Peyer's patch (tissue), 4 donors: ENCODE data around the gene MYO15A. TPM values are rescaled to one million over a fixed set of nuclear protein-coding genes. Genes with fewer than 3 reads are reported as not detected.

Experiments used
- DNase-seq, 3 donors: peaks; one replicate each; pipeline ENCODE4 v3.0.0-alpha.2; 2017 to 2019
- H3K27ac ChIP-seq, 4 donors: fragments of 200-600 bp; sonication (generic); one replicate each; pipeline ENCODE4 v1.5.1; 2016 to 2019
- H3K27me3 ChIP-seq, 2 donors: fragments of 200-600 bp; sonication (generic); one replicate each; pipeline ENCODE4 v1.5.1; 2019
- H3K36me3 ChIP-seq, 3 donors: fragments of 200-600 bp; sonication (generic); one replicate each; pipeline ENCODE4 v1.5.1; 2016 to 2019
- H3K4me1 ChIP-seq, 4 donors: fragments of 200-600 bp; sonication (generic); one replicate each; pipeline ENCODE4 v1.5.1; 2016 to 2019
- H3K4me3 ChIP-seq, 4 donors: fragments of 200-600 bp; sonication (generic); 1 replicate in 3 of 4; 2 replicates in 1 of 4; pipeline ENCODE4 v1.5.1; 2016 to 2019; ENCODE audit warnings: mild to moderate bottlenecking in 1 of 4
- H3K9me3 ChIP-seq, 4 donors: fragments of 200-600 bp; sonication (generic); one replicate each; pipeline ENCODE4 v1.5.1; 2016 to 2019; ENCODE audit warnings: mild to moderate bottlenecking in 1 of 4
- POLR2A ChIP-seq, 2 donors: fragments of 450-650 bp; IDR thresholded peaks; one replicate each; pipeline ENCODE4 v1.5.1; 2017; ENCODE audit warnings: antibody characterized with exemption in 2 of 2, mild to moderate bottlenecking in 2 of 2, moderate library complexity in 2 of 2
- total RNA-seq, 4 donors: library from RNA; depleted of rRNA; stranded (reverse); fragments of >200 nt; gene quantifications; one replicate each; pipeline ENCODE4 v1.1.0, GENCODE V29; 2016
- TF ChIP-seq, protein P1 (sequence below), 6 experiments: fragments of 450-650 bp in 4 of 6; fragments of 200-600 bp in 2 of 6; sonication (generic) in 1 of 6; IDR thresholded peaks; one replicate each; pipeline ENCODE4 v1.5.1; 2017 to 2019; ENCODE audit warnings: antibody characterized with exemption in 6 of 6, mild to moderate bottlenecking in 3 of 6, moderate library complexity in 1 of 6

MYO15A gene
- total RNA-seq, 4 donors from 2014 or later, result 3.6 to 5.0 (median 3.8) TPM; not detected in 1

DNA sequence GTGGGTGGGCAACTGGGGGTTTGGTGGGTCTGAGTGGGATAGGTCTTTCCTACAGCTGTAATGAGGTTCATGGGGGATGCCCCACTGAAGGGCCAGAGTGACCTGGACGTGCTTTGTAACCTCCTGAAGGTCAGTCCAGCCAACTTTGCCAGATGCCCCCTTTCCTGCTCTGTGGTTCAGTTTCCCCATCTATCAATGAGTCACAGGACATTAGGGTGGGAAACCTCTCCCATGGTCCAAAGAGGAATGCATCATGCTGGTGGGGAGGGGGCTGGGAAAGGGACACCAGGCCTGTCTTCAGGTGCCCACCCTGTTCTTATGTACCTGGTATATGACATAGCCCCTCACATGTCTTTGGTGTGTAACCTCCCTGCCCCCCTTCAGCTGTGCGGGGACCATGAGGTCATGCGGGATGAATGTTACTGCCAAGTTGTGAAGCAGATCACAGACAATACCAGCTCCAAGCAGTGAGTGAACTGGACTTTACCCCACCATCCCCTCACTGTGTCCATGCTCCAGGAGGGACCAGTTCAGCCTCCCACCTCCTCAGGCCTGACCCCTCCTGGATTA is 51.1 kb downstream of the MYO15A start:
- Histone ChIP-seq H3K9me3 (no peaks in the 10 kb centered on the region), H3K27me3 (no peaks in the 10 kb centered on the region), H3K4me3 (no peak overlapping the region), H3K27ac (no peak overlapping the region), H3K36me3 (no peaks in the 10 kb centered on the region), H3K4me1 (peaks cover 0 to 13% (median 9%) of the 10 kb centered on the region in 4 donors)
- no peak for DNase-seq
- TF ChIP-seq POLR2A (IDR thresholded peaks at IDR 0.05), result no peak
- TF ChIP-seq, protein P1, sequence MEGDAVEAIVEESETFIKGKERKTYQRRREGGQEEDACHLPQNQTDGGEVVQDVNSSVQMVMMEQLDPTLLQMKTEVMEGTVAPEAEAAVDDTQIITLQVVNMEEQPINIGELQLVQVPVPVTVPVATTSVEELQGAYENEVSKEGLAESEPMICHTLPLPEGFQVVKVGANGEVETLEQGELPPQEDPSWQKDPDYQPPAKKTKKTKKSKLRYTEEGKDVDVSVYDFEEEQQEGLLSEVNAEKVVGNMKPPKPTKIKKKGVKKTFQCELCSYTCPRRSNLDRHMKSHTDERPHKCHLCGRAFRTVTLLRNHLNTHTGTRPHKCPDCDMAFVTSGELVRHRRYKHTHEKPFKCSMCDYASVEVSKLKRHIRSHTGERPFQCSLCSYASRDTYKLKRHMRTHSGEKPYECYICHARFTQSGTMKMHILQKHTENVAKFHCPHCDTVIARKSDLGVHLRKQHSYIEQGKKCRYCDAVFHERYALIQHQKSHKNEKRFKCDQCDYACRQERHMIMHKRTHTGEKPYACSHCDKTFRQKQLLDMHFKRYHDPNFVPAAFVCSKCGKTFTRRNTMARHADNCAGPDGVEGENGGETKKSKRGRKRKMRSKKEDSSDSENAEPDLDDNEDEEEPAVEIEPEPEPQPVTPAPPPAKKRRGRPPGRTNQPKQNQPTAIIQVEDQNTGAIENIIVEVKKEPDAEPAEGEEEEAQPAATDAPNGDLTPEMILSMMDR (IDR thresholded peaks at IDR 0.05), result no peak

DNA sequence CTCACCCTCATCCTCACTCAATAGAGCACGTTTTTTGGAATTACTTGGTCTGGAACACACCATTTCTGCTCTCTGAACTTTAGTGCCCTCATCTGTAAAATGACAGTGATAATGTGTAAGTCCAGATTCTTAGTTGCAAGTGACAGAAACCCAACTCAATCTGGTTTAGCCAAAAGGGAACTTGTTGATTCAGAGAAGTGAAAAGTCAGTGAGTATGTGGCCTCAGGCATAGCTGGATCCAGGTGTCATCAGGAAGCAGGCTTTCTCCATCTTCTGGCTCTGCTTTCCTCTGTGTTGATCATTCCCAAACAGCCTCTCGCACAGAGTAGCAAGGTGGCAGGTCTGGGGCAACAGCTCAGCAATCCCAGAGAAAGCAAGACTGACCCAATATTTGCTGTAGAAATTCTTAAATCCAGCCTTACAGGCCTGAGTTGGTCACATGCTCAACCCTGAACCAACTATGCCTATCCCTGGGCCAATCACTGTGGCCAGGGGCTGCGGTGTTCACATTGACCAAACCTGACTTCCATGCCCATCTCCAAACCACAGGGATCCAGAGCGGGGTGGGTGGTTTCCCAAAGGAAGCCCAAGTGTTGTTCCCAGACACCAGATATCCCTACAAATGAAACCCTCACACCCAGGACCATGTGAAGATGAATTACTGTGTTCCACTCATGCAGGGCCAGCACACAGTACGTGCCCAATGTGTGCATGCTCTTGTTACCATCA is 51.7 kb downstream of the MYO15A start:
- no peak for DNase-seq
- H3K36me3 ChIP-seq, result no peaks in the 10 kb centered on the region
- no peak overlapping the region for H3K27ac ChIP-seq
- no peaks in the 10 kb centered on the region for H3K27me3 ChIP-seq
- peaks cover 0 to 13% (median 9%) of the 10 kb centered on the region in 4 donors for H3K4me1 ChIP-seq
- TF ChIP-seq, protein P1 (IDR thresholded peaks at IDR 0.05), result no peak
- TF ChIP-seq POLR2A (IDR thresholded peaks at IDR 0.05), result no peak
- H3K4me3 ChIP-seq, result no peak overlapping the region
- H3K9me3 ChIP-seq, result no peaks in the 10 kb centered on the region

DNA sequence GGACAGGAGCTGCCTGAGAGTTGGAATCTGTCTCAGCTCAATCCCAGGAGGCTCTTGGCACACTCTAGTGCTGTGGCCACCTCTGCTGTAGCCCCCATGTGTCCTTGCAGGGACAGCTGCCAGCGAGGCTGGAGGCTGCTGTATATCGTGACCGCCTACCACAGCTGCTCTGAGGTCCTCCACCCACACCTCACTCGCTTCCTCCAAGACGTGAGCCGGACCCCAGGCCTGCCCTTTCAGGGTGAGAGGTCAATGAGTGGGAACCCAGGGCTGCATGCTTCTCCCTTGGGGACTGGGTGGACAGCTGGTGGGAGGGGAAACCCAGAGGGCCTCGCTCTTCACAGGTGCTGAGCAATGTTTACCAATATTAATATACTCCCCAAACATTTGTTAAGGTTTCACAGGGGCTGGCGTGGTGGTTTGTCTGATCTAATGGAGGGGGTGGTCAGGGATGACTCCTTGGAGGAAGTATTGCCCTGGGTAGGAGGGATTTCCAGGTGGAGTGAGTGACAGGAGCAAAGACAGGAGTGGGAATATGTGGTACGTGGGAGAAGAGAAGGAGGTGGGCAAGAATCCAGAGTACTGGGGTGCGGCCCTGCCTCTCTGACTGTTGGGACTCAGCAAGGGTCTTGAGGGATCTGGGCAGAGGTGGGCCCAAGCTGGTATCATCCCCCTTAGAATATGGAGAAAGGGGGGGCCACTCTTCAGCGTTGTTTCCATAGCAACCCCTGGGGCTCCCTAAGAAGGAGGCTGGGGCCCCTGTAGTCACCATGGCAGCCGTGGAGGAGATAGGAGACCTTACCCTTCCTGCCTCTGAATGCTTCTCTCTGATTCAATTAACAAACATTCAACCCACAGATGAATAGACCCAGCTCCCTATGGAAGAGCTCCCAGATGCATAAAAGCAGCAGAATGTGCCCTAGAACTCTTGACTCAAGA is 52.9 kb downstream of the MYO15A start:
- no peaks in the 10 kb centered on the region for H3K9me3 ChIP-seq
- peaks cover 0 to 13% (median 9%) of the 10 kb centered on the region in 4 donors for H3K4me1 ChIP-seq
- DNase-seq, result no peak
- H3K27ac ChIP-seq, result no peak overlapping the region
- TF ChIP-seq POLR2A (IDR thresholded peaks at IDR 0.05), result no peak
- TF ChIP-seq, protein P1 (IDR thresholded peaks at IDR 0.05), result no peak
- H3K4me3 ChIP-seq, result no peak overlapping the region
- no peaks in the 10 kb centered on the region for H3K36me3 ChIP-seq
- no peaks in the 10 kb centered on the region for H3K27me3 ChIP-seq

DNA sequence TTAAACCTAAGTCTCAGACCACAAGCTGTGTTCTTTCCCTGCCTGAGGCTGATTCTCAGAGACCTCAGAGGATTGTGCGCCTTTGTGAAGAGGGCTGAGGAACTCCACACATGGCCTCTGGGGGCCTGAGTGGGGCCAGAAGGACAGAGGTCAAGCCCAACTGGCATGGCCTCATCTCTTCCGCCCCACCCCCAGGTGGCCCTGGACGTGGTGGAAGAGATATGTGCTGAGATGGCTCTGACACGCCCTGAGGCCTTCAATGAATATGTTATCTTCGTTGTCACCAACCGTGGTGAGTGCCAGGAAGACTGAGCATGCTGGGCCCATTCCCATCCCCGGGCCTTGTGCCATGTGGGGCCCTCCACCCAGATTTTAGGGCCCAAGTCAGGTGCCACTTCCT is 55.0 kb downstream of the MYO15A start:
- no peak for DNase-seq
- H3K27ac ChIP-seq, result no peak overlapping the region
- no peaks in the 10 kb centered on the region for H3K9me3 ChIP-seq
- H3K27me3 ChIP-seq, result no peaks in the 10 kb centered on the region
- H3K4me3 ChIP-seq, result no peak overlapping the region
- peaks cover 0 to 5% (median under 1%) of the 10 kb centered on the region in 4 donors for H3K4me1 ChIP-seq
- H3K36me3 ChIP-seq, result no peaks in the 10 kb centered on the region
- TF ChIP-seq, protein P1 (IDR thresholded peaks at IDR 0.05), result no peak
- TF ChIP-seq POLR2A (IDR thresholded peaks at IDR 0.05), result no peak

- no peak for DNase-seq
- no peaks in the 10 kb centered on the region for H3K36me3 ChIP-seq
- TF ChIP-seq, protein P1 (IDR thresholded peaks at IDR 0.05), result peak in 1 of 6 experiments; percentile 12
- TF ChIP-seq POLR2A (IDR thresholded peaks at IDR 0.05), result no peak
Observed at GRCh38 chr17:18166894-18167293, 58.3 kb downstream of the MYO15A start.

More at GRCh38 chr17:18166894-18167293, 58.3 kb downstream of the MYO15A start:
- Histone ChIP-seq H3K27me3 (no peaks in the 10 kb centered on the region), H3K4me3 (no peak overlapping the region), H3K9me3 (no peaks in the 10 kb centered on the region), H3K27ac (no peak overlapping the region), H3K4me1 (no peaks in the 10 kb centered on the region)
